ENCODE data around the gene BMERB1.
"Not testable (repeated sequence)": the region's sequence is repeated elsewhere in the genome, so short reads cannot be mapped to it uniquely, and the experiment has no call there.

The BMERB1 gene

GRCh38 chr16:15466131-15466530 is 31.7 kb downstream of the BMERB1 start:
- no peak for DNase-seq (ENCODE audit: low read depth)
- no peak for TF ChIP-seq CTCF (IDR thresholded peaks at IDR 0.05; ENCODE audit: low read depth, low read length, missing control alignments)
- H3K4me3 ChIP-seq (ENCODE audit: low read depth, low read length): no peak overlapping the region
- in situ Hi-C loops (cut with HindIII; ENCODE audit: low sequenced_read_pairs): no loop called here

DNA sequence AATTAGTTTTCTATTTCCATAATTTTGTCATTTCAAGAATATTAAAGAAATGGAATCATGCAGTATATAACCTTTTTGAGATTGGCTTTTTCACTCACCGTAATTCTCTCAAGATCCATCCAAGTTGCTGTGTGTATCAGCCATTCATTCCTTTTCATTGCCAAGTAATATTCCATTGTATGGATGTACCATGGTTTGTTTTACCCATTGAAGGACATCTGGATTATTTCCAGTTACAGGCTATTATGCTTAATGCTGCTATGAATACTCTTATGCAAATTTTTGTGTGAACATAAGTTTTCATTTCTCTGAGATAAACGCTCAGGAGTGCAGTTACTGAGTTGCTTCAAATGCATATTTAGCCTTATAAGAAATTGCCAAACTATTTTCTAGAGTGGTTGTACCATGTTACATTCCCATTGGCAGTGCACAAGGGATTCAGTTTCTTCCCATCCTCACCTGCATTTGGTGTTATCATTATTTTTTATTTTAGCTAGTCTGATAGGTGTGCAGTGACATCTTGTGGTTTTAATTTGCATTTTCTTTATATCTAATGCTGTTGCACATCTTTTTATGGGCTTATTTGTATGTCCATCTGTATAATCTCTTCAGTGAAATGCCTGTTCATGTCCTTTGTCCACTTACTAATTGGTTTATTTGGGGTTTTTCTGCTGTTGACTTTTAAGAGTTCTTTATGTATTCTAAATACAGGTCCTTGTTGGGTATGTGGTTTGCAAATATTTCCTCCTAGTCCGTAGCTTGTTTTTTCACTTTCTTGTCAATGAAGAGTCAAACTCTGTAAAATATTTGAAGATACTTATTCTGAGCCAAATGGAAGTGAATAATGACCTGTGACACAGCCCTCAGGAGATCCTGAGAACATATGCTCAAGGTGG is 32.7 kb downstream of the BMERB1 start:
- in situ Hi-C loops (cut with HindIII; ENCODE audit: low sequenced_read_pairs): no loop called here
- TF ChIP-seq CTCF (IDR thresholded peaks at IDR 0.05; ENCODE audit: low read depth, low read length, missing control alignments): no peak
- H3K4me3 ChIP-seq (ENCODE audit: low read depth, low read length): no peak overlapping the region
- no peak for DNase-seq (ENCODE audit: low read depth)

DNA sequence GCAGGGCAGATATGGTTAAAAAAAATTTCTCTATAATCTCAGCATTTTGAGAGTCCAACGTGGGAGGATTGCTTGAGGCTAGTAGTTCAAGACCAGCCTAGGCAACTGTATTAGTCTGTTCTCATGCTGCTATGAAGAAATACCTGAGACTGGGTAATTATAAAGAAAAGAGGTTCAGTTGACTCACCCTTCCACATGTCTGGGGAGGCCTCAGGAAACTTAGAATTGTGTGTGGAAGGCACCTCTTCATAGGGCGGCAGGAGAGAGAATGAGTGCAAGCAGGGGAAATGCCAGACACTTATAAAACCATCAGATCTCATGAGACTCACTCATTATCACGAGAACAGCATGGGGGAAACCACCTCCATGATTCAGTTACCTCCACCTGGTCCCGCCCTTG is 42.6 kb downstream of the BMERB1 start:
- DNase-seq (ENCODE audit: low read depth); H3K4me3 ChIP-seq (ENCODE audit: low read depth, low read length); in situ Hi-C loops (cut with HindIII; ENCODE audit: low sequenced_read_pairs): not testable (repeated sequence)

DNA sequence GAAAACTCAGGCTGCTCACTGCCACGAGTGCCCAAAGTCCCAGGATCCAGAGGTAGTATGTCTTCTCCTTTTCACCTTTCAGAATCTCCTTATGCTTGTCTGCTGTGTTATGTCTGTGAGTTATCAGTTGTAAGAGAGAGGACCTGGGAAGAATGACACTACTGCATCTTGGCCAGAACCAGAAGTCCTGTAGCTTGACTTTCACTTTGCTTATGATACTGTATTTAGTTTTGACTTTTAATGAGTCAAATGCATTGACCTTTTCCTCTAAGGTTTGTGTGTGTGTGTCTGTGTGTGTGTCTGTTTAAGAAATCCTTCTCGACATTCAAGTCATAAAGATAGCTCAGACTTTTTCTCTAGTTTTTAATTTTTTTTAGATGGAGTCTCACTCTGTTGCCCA is 43.4 kb downstream of the BMERB1 start:
- DNase-seq (ENCODE audit: low read depth): no peak
- TF ChIP-seq CTCF (IDR thresholded peaks at IDR 0.05; ENCODE audit: low read depth, low read length, missing control alignments): no peak
- no peak overlapping the region for H3K4me3 ChIP-seq (ENCODE audit: low read depth, low read length)
- in situ Hi-C loops (cut with HindIII; ENCODE audit: low sequenced_read_pairs): no loop called here

GRCh38 chr16:15482068-15482747 is 47.8 kb downstream of the BMERB1 start:
- in situ Hi-C loops (cut with HindIII; ENCODE audit: low sequenced_read_pairs): no loop called here
- TF ChIP-seq CTCF (IDR thresholded peaks at IDR 0.05; ENCODE audit: low read depth, low read length, missing control alignments): no peak
- H3K4me3 ChIP-seq (ENCODE audit: low read depth, low read length): no peak overlapping the region
- peak; percentile 83 for DNase-seq (ENCODE audit: low read depth)

DNA sequence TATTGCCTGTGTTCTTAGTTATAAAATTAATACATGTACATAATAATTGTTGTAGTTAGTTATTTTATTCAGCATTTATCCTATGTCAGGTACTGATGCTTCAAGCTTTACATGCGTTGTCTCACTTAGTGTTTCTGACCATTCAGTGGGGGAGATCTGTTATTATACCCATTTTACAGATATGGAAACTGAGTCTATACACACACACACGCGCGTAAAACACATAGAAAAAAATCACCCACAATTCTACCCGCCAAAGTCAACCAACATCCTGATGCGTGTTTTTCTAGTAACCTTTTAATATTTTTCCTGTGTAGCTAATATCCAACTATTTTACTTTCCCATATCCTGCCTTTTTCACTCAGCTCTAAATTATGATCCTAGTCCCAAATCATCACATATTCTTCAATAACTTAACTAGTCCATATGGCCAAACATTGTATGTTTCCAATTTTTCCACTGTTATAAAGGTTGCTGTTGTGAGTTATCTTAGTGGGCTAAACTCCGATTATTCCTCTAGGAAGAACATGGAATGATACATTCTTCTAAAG is 48.4 kb downstream of the BMERB1 start:
- in situ Hi-C loops (cut with HindIII; ENCODE audit: low sequenced_read_pairs): no loop called here
- no peak overlapping the region for H3K4me3 ChIP-seq (ENCODE audit: low read depth, low read length)
- DNase-seq (ENCODE audit: low read depth): no peak
- no peak for TF ChIP-seq CTCF (IDR thresholded peaks at IDR 0.05; ENCODE audit: low read depth, low read length, missing control alignments)

- TF ChIP-seq CTCF (IDR thresholded peaks at IDR 0.05; ENCODE audit: low read depth, low read length, missing control alignments): no peak
- in situ Hi-C loops (cut with HindIII; ENCODE audit: low sequenced_read_pairs): no loop called here
- H3K4me3 ChIP-seq (ENCODE audit: low read depth, low read length): no peak overlapping the region
- DNase-seq (ENCODE audit: low read depth): no peak
These were observed 49.5 kb downstream of the BMERB1 start for GRCh38 chr16:15483857-15484256.
